ENCODE results near the gene VWA1.
"Not testable (repeated sequence)": the region's sequence is repeated elsewhere in the genome, so short reads cannot be mapped to it uniquely, and the experiment has no call there.

Gene VWA1

GRCh38 chr1:1399187-1399871, 36.2 kb upstream of the VWA1 start, which contains the start of gene CCNL2:
CCNL2 (minus strand) TSS chr1:1399335; CDS start chr1:1399306, 29 bp downstream.
- peak within 1 kb of the TSS; percentile 97 for H3K4me3 ChIP-seq (ENCODE audit: low read length)
- DNase-seq (ENCODE audit: low read depth), result peak; percentile 99
- TF ChIP-seq, protein P1, sequence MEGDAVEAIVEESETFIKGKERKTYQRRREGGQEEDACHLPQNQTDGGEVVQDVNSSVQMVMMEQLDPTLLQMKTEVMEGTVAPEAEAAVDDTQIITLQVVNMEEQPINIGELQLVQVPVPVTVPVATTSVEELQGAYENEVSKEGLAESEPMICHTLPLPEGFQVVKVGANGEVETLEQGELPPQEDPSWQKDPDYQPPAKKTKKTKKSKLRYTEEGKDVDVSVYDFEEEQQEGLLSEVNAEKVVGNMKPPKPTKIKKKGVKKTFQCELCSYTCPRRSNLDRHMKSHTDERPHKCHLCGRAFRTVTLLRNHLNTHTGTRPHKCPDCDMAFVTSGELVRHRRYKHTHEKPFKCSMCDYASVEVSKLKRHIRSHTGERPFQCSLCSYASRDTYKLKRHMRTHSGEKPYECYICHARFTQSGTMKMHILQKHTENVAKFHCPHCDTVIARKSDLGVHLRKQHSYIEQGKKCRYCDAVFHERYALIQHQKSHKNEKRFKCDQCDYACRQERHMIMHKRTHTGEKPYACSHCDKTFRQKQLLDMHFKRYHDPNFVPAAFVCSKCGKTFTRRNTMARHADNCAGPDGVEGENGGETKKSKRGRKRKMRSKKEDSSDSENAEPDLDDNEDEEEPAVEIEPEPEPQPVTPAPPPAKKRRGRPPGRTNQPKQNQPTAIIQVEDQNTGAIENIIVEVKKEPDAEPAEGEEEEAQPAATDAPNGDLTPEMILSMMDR (IDR thresholded peaks at IDR 0.05; ENCODE audit: insufficient read depth, low read depth, low read length, missing control alignments), result peak; percentile 51

DNA sequence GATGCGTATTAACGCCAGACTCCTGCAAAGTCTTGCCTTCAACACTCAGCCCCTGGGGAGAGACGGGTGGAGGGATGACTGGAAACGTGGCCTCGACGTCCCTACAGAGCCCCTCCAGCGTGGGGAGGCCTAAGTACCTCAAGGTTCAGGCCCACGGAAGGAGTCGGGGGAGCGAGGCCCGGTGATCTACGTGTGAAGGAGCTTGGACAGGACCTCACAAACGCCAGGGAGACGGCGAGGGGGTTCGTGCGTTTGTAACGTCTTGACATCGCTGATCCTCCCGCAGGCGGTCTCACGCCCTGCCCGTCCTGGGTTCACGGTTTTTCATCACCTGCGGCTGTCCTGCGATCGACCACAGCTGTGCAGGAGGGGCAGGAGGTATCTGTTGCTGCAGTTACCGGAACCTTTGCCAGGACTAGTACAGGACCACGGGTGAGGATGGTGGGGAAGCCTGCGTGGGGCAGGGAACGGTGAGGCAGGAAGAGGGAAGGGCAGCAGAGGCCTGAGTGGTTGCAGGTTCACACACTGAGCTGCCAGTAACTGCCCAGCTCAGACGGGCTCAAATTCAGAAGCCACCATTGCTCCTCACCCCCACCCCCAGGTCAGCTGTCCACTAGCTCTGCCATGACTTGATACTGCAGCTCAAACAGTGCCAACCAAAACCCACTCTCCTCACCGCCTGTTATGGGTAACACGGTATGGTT, 35.5 kb upstream of the VWA1 start:
- TF ChIP-seq, protein P1 (IDR thresholded peaks at IDR 0.05; ENCODE audit: insufficient read depth, low read depth, low read length, missing control alignments), result no peak
- H3K4me3 ChIP-seq (ENCODE audit: low read length), result peak overlapping the region; percentile 97
- no peak for DNase-seq (ENCODE audit: low read depth)

DNA sequence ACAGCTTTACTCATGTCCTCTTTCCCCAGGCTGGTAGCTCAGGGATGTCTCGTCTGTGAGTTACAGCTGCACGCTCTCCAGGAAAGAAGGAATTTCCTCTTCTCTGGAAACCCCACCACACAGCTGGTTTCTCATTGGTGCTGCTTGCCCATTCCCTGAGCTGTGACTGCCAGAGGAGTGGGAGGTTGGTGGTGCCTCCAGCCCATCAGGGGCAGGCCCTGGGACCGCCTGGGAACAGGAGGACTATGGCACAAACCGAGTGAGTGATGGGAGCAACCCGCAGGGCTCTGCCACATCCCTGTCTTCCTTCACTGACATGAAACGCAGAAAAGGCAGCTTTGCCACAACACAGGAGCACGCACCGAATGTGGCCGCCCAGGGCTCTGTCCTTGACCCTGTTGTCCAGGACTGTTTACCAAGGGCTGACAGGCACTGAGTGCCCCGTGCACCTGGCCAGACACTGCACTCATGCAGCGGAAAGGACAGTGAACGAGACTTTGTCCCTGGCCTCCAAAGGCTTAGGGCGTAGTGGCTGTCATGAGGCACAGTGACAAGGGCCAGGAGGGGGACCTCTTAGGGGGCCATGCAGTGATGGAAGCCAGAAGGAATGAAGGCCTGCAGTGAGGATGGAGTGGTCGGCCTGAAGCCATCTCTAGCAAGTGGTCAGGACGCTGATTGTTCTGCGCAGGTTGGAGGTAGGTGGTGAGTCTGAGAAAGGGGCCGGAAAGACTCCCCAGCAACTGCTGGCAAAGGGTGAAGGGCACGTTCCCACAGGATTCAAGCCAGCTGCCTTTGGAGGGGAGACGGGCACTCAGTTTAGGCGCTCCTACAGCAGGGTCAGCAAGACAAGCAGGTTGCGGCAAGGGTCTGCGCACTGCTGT, 34.7 kb upstream of the VWA1 start:
- no peak for DNase-seq (ENCODE audit: low read depth)
- H3K4me3 ChIP-seq (ENCODE audit: low read length), result peak overlapping the region; percentile 97
- TF ChIP-seq, protein P1 (IDR thresholded peaks at IDR 0.05; ENCODE audit: insufficient read depth, low read depth, low read length, missing control alignments), result no peak

DNA sequence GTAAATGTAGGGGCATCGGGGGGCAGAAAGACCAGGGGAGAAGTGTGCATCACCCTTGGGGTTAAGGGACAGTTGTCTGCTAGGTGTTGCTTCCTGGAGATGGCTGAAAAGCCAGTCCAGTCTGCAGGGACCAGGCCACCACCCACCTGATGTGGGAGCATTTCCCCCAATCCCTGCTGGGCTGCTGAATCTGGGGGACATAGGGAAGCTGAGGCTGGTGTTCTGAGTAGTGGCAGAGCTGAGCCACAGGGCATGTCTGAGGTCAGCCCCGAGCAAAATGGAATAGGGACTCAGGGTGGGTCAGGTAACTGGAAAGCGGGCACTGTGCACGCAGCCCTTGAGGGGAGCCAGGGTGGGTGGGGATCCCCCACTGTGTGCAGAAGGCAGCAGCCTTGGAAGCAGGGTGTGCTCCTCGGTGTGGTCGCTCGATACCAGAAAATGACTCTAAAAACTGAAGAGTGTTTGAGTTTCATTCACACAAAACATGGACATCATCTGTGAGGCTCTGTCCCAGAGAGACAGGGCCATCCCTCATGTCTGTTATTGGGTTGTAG, 34.0 kb upstream of the VWA1 start:
- TF ChIP-seq, protein P1 (IDR thresholded peaks at IDR 0.05; ENCODE audit: insufficient read depth, low read depth, low read length, missing control alignments), result no peak
- no peak overlapping the region for H3K4me3 ChIP-seq (ENCODE audit: low read length)
- no peak for DNase-seq (ENCODE audit: low read depth)

DNA sequence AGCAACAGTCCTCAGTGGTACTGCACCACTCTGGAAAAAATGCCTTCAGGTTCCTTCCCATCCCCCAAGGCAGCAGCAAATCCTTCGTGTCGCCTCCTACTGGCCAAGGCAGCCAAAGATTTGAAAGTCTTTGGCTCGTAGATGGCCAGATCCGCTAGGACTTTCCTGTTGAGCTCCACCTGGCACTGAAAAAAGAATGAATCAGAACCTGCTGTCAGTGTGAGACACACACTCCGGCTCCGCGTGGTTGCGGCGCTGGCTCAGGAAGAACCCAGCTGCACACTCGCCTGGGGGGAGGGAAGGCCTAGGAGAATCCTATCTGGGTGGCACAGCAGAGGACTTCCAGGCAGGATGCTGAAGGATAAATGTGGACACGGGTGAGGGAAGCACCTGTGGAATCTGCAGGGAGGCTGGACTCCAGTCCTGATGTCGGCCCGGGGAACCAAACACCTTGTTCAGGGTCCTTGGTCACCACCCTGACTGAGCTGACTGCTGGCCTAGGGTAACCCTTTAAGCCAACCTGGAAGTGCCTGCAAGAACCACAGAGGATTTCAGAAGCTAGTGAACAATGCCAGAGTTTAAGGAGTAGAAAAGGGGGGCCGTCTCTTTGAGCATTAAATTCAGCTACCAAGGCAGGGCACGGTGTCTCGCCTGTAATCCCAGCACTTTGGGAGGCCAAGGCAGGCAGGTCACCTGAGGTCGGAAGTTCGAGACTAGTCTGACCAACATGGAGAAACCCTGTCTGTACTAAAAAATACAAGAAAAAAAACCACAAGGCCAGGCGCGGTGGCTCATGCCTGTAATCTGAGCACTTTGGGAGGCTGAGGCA, 33.2 kb upstream of the VWA1 start:
- no peak overlapping the region for H3K4me3 ChIP-seq (ENCODE audit: low read length)
- peak; percentile 95 for DNase-seq (ENCODE audit: low read depth)
- TF ChIP-seq, protein P1 (IDR thresholded peaks at IDR 0.05; ENCODE audit: insufficient read depth, low read depth, low read length, missing control alignments), result peak; percentile 76

DNA sequence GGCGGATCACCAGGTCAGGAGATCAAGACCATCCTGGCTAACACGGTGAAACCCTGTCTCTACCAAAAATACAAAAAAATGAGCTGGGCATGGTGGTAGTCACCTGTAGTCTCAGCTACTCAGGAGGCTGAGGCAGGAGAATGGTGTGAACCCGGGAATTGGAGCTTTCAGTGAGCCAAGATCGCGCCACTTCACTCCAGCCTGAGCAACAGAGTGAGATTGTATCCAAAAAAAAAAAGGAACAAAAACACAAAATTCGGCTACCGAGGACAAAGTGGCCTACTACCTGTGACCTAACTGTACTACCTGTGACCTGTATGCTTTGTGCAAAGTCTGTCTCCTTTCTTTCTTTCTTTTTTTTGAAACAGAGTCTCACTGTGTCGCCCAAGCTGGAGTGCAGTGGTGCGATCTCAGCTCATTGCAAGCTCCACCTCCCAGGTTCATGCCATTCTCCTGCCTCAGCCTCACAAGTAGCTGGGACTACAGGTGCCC, 32.5 kb upstream of the VWA1 start:
- DNase-seq (ENCODE audit: low read depth); H3K4me3 ChIP-seq (ENCODE audit: low read length): not testable (repeated sequence)

Measured in epithelial cell of esophagus (primary cell).